ENCODE results near the gene CUBN. TPM values are rescaled to one million over a fixed set of nuclear protein-coding genes. Genes with fewer than 3 reads are reported as not detected.

CUBN gene
- total RNA-seq, 1 donor from 2014 or later: 0.32 TPM

DNA sequence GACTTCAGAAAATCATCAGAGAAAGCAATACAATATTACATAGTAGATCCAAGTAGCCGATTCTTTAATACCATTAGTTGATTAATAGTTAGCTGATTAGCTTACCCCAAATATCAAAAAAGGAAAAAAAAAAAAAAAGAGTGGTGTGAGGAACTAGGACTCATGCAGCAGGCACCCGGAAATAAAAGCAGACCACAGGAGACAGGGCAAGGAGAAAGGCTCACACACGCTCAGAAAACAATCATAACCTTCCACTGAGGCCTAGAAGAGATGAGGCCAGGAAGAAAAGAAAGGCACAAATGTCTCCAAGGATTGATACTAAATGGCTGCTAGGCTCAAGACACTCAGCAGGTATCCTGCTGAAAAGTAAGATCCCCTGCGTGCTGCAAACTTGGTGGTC lies 45.9 kb upstream of the CUBN start:
- peak overlapping the region; percentile 39 for H3K4me3 Mint-ChIP-seq (ENCODE audit: unreplicated experiment)
- H3K4me1 Mint-ChIP-seq (ENCODE audit: low read depth, unreplicated experiment): no peaks in the 10 kb centered on the region
- no peaks in the 10 kb centered on the region for H3K36me3 Mint-ChIP-seq (ENCODE audit: unreplicated experiment)
- H3K9me3 Mint-ChIP-seq (ENCODE audit: unreplicated experiment): no peaks in the 10 kb centered on the region
- TF ChIP-seq, protein P1, sequence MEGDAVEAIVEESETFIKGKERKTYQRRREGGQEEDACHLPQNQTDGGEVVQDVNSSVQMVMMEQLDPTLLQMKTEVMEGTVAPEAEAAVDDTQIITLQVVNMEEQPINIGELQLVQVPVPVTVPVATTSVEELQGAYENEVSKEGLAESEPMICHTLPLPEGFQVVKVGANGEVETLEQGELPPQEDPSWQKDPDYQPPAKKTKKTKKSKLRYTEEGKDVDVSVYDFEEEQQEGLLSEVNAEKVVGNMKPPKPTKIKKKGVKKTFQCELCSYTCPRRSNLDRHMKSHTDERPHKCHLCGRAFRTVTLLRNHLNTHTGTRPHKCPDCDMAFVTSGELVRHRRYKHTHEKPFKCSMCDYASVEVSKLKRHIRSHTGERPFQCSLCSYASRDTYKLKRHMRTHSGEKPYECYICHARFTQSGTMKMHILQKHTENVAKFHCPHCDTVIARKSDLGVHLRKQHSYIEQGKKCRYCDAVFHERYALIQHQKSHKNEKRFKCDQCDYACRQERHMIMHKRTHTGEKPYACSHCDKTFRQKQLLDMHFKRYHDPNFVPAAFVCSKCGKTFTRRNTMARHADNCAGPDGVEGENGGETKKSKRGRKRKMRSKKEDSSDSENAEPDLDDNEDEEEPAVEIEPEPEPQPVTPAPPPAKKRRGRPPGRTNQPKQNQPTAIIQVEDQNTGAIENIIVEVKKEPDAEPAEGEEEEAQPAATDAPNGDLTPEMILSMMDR (IDR thresholded peaks at IDR 0.05; ENCODE audit: partially characterized antibody, unreplicated experiment): no peak
- peak overlapping the region; percentile 59 for H3K27ac Mint-ChIP-seq (ENCODE audit: unreplicated experiment)
- no peak for DNase-seq
- H3K27me3 Mint-ChIP-seq (ENCODE audit: unreplicated experiment): peaks cover 2% of the 10 kb centered on the region

DNA sequence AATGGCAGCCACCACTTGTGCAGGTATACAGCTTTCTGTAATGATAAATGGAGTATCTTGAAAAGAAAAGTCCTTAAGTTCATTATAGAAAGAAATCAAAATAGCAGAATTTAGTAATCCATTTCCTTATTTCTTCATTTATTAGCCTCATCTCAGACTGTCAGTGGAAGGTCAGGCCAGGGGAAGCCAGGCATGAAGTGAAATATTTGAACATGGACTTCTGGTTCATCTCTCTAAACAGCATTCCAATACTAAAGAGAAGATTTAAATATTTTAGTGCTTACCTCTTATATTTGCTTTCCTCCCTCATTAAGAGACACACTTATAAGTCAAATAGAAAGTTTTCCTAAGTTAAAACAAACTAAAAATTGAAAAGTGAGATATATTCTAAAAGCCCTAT lies 45.0 kb upstream of the CUBN start:
- Mint-ChIP-seq H3K27ac (ENCODE audit: unreplicated experiment) (no peak overlapping the region), H3K4me3 (ENCODE audit: unreplicated experiment) (no peak overlapping the region), H3K9me3 (ENCODE audit: unreplicated experiment) (no peaks in the 10 kb centered on the region), H3K4me1 (ENCODE audit: low read depth, unreplicated experiment) (no peaks in the 10 kb centered on the region), H3K27me3 (ENCODE audit: unreplicated experiment) (peaks cover 2% of the 10 kb centered on the region), H3K36me3 (ENCODE audit: unreplicated experiment) (no peaks in the 10 kb centered on the region)
- TF ChIP-seq, protein P1 (IDR thresholded peaks at IDR 0.05; ENCODE audit: partially characterized antibody, unreplicated experiment): no peak
- DNase-seq: no peak

DNA sequence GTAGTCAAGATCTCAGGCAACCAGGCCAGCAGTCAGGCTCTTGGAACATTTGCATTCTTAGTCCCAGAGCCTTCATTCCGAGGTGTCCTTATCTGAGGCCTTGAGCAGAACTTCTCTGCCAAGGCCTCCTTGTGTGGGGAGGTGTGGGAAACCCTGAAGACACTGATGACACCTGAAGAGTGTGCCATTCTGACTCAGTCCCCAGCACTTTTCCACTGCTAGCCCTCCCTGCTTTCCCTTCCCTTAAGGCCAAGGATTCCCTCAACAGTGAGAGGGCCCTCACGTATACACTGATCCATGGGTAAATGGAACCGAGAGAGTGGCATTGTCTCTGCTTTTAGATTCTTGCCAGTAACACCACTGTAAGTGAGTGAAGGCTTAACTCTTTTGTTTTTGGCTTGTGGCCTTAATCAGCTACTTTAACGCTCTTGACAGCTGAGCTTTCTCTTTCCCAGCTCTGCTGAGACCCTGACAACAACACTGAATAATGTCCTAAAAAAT lies 41.6 kb upstream of the CUBN start:
- no peaks in the 10 kb centered on the region for H3K36me3 Mint-ChIP-seq (ENCODE audit: unreplicated experiment)
- no peaks in the 10 kb centered on the region for H3K4me1 Mint-ChIP-seq (ENCODE audit: low read depth, unreplicated experiment)
- TF ChIP-seq, protein P1 (IDR thresholded peaks at IDR 0.05; ENCODE audit: partially characterized antibody, unreplicated experiment): no peak
- H3K4me3 Mint-ChIP-seq (ENCODE audit: unreplicated experiment): no peak overlapping the region
- no peaks in the 10 kb centered on the region for H3K9me3 Mint-ChIP-seq (ENCODE audit: unreplicated experiment)
- no peak for DNase-seq
- peaks cover 2% of the 10 kb centered on the region for H3K27me3 Mint-ChIP-seq (ENCODE audit: unreplicated experiment)
- no peak overlapping the region for H3K27ac Mint-ChIP-seq (ENCODE audit: unreplicated experiment)

DNA sequence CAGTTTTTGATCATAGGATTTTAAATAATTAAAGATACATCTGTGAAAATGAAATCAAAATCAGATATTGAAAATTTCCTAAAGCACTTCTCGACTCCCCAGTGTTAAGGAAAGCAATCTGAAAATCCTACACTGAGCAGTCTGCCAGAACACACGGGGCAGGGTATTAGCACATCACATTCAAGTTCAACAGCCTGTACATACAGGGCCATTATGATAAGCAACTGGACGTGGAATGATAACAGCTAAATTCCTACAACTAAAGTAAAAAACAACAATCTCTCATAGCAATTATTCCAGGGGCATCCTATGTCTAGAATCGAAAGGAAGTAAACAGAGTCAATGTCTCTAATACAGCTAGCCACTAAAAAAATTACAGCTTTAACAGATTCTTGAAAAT lies 40.2 kb upstream of the CUBN start:
- Mint-ChIP-seq H3K27ac (ENCODE audit: unreplicated experiment) (no peak overlapping the region), H3K4me1 (ENCODE audit: low read depth, unreplicated experiment) (no peaks in the 10 kb centered on the region), H3K4me3 (ENCODE audit: unreplicated experiment) (no peak overlapping the region), H3K36me3 (ENCODE audit: unreplicated experiment) (no peaks in the 10 kb centered on the region), H3K27me3 (ENCODE audit: unreplicated experiment) (peaks cover 2% of the 10 kb centered on the region), H3K9me3 (ENCODE audit: unreplicated experiment) (no peaks in the 10 kb centered on the region)
- DNase-seq: no peak
- TF ChIP-seq, protein P1 (IDR thresholded peaks at IDR 0.05; ENCODE audit: partially characterized antibody, unreplicated experiment): no peak

DNA sequence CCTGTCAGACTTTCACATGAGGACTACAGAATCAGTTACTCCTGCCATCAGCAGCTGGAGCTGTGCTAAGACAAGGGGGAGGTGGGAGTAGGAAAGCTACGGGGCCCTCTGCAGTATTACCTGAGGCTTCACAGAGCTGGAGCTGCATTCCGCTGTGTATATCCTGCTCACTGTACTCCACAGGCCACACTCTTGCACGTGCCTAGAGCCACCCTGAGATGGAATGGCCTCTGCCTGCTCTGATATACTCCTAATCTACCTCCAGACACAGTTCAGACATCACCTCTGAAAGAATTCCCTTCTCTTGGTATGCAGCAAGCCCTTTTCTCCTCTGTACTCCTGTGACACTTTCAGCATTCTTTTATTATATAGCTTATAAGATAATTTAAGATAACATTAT lies 37.1 kb upstream of the CUBN start:
- H3K4me1 Mint-ChIP-seq (ENCODE audit: low read depth, unreplicated experiment): no peaks in the 10 kb centered on the region
- no peak for DNase-seq
- H3K4me3 Mint-ChIP-seq (ENCODE audit: unreplicated experiment): no peak overlapping the region
- no peak overlapping the region for H3K27ac Mint-ChIP-seq (ENCODE audit: unreplicated experiment)
- TF ChIP-seq, protein P1 (IDR thresholded peaks at IDR 0.05; ENCODE audit: partially characterized antibody, unreplicated experiment): no peak
- H3K36me3 Mint-ChIP-seq (ENCODE audit: unreplicated experiment): no peaks in the 10 kb centered on the region
- H3K9me3 Mint-ChIP-seq (ENCODE audit: unreplicated experiment): no peaks in the 10 kb centered on the region
- H3K27me3 Mint-ChIP-seq (ENCODE audit: unreplicated experiment): peaks cover 2% of the 10 kb centered on the region
